Measurements from ENCODE around the gene HSDL1. TPM values are rescaled to one million over a fixed set of nuclear protein-coding genes. Genes with fewer than 3 reads are reported as not detected.

HSDL1 gene
- total RNA-seq, 1 experiment from 2014 or later, result 35.8 TPM

DNA sequence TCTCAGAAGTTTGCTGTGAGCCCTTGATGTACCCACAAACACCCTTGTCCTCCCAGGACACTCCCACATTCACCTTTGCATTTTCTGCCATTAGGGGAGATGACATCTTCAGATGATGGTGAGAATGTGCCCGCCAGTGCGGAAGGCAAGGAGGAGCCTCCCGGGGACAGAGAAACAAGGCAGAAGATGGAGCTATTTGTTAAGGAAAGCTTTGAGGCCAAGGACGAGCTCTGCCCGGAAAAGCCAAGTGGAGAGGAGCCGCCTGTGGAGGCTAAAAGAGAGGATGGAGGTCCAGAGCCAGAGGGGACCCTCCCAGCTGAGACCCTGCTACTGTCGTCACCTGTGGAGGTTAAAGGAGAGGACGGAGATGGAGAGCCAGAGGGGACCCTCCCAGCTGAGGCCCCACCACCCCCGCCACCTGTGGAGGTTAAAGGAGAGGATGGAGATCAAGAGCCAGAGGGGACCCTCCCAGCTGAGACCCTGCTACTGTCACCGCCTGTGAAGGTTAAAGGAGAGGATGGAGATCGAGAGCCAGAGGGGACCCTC, 24.9 kb upstream of the HSDL1 start:
- Histone ChIP-seq H2AFZ (ENCODE audit: low read depth, low read length, poor library complexity, severe bottlenecking) (no peak overlapping the region), H3K27ac (ENCODE audit: low read depth, low read length) (no peak overlapping the region), H3K36me3 (ENCODE audit: control insufficient read depth in 1 of 2, insufficient read depth in 2 of 2, low read length in 2 of 2) (no peaks in the 10 kb centered on the region), H3K4me3 (replicated peaks in 1 of 2; ENCODE audit: low read depth in 1 of 2, low read length in 2 of 2) (no peak overlapping the region), H3K9ac (ENCODE audit: low read length) (no peak overlapping the region), H3K4me1 (ENCODE audit: control insufficient read depth in 1 of 2, insufficient read depth in 2 of 2, low read length in 2 of 2) (no peaks in the 10 kb centered on the region), H3K79me2 (ENCODE audit: insufficient read depth, low read length) (no peaks in the 10 kb centered on the region), H3K9me2 (ENCODE audit: insufficient read depth) (no peaks in the 10 kb centered on the region), H4K20me1 (ENCODE audit: insufficient read depth) (no peaks in the 10 kb centered on the region), H3K27me3 (ENCODE audit: insufficient read depth, low read length) (0 out of 2 replicates have a peak, but pooled peaks cover 3% of the 10 kb centered on the region), H3K4me2 (ENCODE audit: low read length) (no peak overlapping the region), H3K9me3 (ENCODE audit: control insufficient read depth in 1 of 2, insufficient read depth in 1 of 2, low read depth in 1 of 2, low read length in 2 of 2) (no peaks in the 10 kb centered on the region)
- DNase-seq (ENCODE audit: low read depth, low spot score) (no peak), ATAC-seq (no peak)
- intact Hi-C loops (cut with micrococcal nuclease), result no loop called here
- POLR2A ChIA-PET, result no interaction called here
- no peak for TF ChIP-seq ELF1 (IDR thresholded peaks at IDR 0.05; ENCODE audit: borderline replicate concordance, low read depth)
- TF ChIP-seq, protein P1, sequence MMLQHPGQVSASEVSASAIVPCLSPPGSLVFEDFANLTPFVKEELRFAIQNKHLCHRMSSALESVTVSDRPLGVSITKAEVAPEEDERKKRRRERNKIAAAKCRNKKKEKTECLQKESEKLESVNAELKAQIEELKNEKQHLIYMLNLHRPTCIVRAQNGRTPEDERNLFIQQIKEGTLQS (IDR thresholded peaks at IDR 0.05), result no peak
- TF ChIP-seq RAD21 (IDR thresholded peaks at IDR 0.05; ENCODE audit: low read depth), result no peak
- no peak for TF ChIP-seq CEBPB (IDR thresholded peaks at IDR 0.05; ENCODE audit: low read depth)
- TF ChIP-seq, protein P2, sequence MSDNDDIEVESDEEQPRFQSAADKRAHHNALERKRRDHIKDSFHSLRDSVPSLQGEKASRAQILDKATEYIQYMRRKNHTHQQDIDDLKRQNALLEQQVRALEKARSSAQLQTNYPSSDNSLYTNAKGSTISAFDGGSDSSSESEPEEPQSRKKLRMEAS (IDR thresholded peaks at IDR 0.05), result no peak
- TF ChIP-seq, protein P3, sequence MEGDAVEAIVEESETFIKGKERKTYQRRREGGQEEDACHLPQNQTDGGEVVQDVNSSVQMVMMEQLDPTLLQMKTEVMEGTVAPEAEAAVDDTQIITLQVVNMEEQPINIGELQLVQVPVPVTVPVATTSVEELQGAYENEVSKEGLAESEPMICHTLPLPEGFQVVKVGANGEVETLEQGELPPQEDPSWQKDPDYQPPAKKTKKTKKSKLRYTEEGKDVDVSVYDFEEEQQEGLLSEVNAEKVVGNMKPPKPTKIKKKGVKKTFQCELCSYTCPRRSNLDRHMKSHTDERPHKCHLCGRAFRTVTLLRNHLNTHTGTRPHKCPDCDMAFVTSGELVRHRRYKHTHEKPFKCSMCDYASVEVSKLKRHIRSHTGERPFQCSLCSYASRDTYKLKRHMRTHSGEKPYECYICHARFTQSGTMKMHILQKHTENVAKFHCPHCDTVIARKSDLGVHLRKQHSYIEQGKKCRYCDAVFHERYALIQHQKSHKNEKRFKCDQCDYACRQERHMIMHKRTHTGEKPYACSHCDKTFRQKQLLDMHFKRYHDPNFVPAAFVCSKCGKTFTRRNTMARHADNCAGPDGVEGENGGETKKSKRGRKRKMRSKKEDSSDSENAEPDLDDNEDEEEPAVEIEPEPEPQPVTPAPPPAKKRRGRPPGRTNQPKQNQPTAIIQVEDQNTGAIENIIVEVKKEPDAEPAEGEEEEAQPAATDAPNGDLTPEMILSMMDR (IDR thresholded peaks at IDR 0.05 in 2 of 3, conservative IDR thresholded peaks at IDR 0.05 in 1 of 3; ENCODE audit: borderline replicate concordance in 1 of 3, insufficient read depth in 1 of 3, low read depth in 2 of 3, low read length in 2 of 3), result no peak
- no peak for TF ChIP-seq FOSL1 (IDR thresholded peaks at IDR 0.05; ENCODE audit: low read depth)
- no peak for TF ChIP-seq EGR1 (IDR thresholded peaks at IDR 0.05; ENCODE audit: low read depth)
- no peak for TF ChIP-seq POLR2AphosphoS5 (IDR thresholded peaks at IDR 0.05; ENCODE audit: low read depth, low read length)
- no peak for TF ChIP-seq SRF (IDR thresholded peaks at IDR 0.05; ENCODE audit: low read depth)
- TF ChIP-seq SP1 (IDR thresholded peaks at IDR 0.05; ENCODE audit: low read depth), result no peak
- no peak for TF ChIP-seq POLR2A (IDR thresholded peaks at IDR 0.05; ENCODE audit: borderline replicate concordance, extremely low read depth, insufficient read depth, insufficient read length)
- TF ChIP-seq ZFX (IDR thresholded peaks at IDR 0.05), result no peak
- TF ChIP-seq EZH2 (IDR thresholded peaks at IDR 0.05), result no peak
- TF ChIP-seq JUND (IDR thresholded peaks at IDR 0.05), result no peak
- TF ChIP-seq YY1 (IDR thresholded peaks at IDR 0.05; ENCODE audit: extremely low read depth, insufficient replicate concordance, low read depth, low read length), result no peak
- no peak for TF ChIP-seq CBX3 (IDR thresholded peaks at IDR 0.05; ENCODE audit: low read depth)
- no peak for TF ChIP-seq ZNF274 (IDR thresholded peaks at IDR 0.05; ENCODE audit: low read depth, low read length)
- no TSS peak for BruUV-seq (replicated peaks)
- CTCF ChIA-PET, result interaction anchor here (0.8 to 1.6 kb wide), 4 partner anchors 17 to 336 kb away, joined by 3 to 11 read pairs (median 4); partner anchors contain the start of gene TAF1C
- RAD21 ChIA-PET (ENCODE audit: low non-redundant PET in 1 of 2, low total read pairs in 2 of 2, uncharacterized antibody in 2 of 2, unreplicated experiment in 2 of 2), result no interaction called here

Data from HCT116 (cell line).